ENCODE measurements around the gene RRM2. TPM values are rescaled to one million over a fixed set of nuclear protein-coding genes. Genes with fewer than 3 reads are reported as not detected.

The RRM2 gene
- total RNA-seq, 1 donor from 2014 or later, result 11.9 TPM

DNA sequence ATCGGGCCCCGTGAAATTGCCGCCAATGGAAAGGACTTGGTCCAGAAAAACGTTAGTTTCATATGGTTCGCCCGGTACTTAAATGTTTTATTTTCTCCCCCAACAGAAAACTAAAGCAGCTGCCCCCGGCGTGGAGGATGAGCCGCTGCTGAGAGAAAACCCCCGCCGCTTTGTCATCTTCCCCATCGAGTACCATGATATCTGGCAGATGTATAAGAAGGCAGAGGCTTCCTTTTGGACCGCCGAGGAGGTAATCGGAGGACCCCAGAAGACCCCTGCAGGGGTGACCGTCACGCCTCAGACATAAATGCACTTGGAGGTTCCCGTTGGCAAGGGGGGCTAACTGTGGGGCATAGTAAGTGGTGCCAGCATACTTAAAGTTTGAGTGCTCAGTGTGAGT, 742 bp downstream of the RRM2 start:
- no peak for TF ChIP-seq EZH2 (IDR thresholded peaks at IDR 0.05; ENCODE audit: insufficient read depth, low read length)
- TF ChIP-seq, protein P1, sequence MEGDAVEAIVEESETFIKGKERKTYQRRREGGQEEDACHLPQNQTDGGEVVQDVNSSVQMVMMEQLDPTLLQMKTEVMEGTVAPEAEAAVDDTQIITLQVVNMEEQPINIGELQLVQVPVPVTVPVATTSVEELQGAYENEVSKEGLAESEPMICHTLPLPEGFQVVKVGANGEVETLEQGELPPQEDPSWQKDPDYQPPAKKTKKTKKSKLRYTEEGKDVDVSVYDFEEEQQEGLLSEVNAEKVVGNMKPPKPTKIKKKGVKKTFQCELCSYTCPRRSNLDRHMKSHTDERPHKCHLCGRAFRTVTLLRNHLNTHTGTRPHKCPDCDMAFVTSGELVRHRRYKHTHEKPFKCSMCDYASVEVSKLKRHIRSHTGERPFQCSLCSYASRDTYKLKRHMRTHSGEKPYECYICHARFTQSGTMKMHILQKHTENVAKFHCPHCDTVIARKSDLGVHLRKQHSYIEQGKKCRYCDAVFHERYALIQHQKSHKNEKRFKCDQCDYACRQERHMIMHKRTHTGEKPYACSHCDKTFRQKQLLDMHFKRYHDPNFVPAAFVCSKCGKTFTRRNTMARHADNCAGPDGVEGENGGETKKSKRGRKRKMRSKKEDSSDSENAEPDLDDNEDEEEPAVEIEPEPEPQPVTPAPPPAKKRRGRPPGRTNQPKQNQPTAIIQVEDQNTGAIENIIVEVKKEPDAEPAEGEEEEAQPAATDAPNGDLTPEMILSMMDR (IDR thresholded peaks at IDR 0.05; ENCODE audit: insufficient read depth, low read depth, low read length), result no peak
- Mint-ChIP-seq H3K36me3 (ENCODE audit: low read depth, unreplicated experiment) (no peaks in the 10 kb centered on the region), H3K27me3 (ENCODE audit: low read depth, unreplicated experiment) (peaks cover 2% of the 10 kb centered on the region), H3K4me3 (ENCODE audit: unreplicated experiment) (peak overlapping the region; percentile 82), H3K9me3 (ENCODE audit: unreplicated experiment) (no peaks in the 10 kb centered on the region), H3K27ac (ENCODE audit: unreplicated experiment) (no peak overlapping the region), H3K4me1 (ENCODE audit: low read depth, unreplicated experiment) (peaks cover 18% of the 10 kb centered on the region)
- DNase-seq (ENCODE audit: low read depth) (no peak), FAIRE-seq (no peak)
- peak overlapping the region; percentile 55 for H3K27ac ChIP-seq (ENCODE audit: low read depth, low read length)
- H3K36me3 ChIP-seq (ENCODE audit: insufficient read depth, low read length), result peaks cover 10% of the 10 kb centered on the region
- H3K4me1 ChIP-seq (ENCODE audit: insufficient read depth, low read length), result peaks cover 33% of the 10 kb centered on the region
- H3K4me2 ChIP-seq (ENCODE audit: low read length), result peak overlapping the region; percentile 90
- H2AFZ ChIP-seq (ENCODE audit: low read depth, low read length), result peak overlapping the region; percentile 64
- H3K9ac ChIP-seq (ENCODE audit: low read length), result peak overlapping the region; percentile 88
- H3K27me3 ChIP-seq (ENCODE audit: insufficient read depth, low read length), result no peaks in the 10 kb centered on the region
- peaks cover 4% of the 10 kb centered on the region for H4K20me1 ChIP-seq (ENCODE audit: insufficient read depth, low read length)
- H3K4me3 ChIP-seq (ENCODE audit: insufficient read depth, low read depth, low read length), result peak overlapping the region; percentile 71
- no peaks in the 10 kb centered on the region for H3K9me3 ChIP-seq (ENCODE audit: insufficient read depth, low read depth, low read length)
- H3K79me2 ChIP-seq (ENCODE audit: insufficient read depth, low read length), result peaks cover 42% of the 10 kb centered on the region

GRCh38 chr2:10124538-10125045, 2.1 kb downstream of the RRM2 start:
- Histone ChIP-seq H3K9ac (ENCODE audit: low read length) (peak overlapping the region; percentile 88), H3K27me3 (ENCODE audit: insufficient read depth, low read length) (no peaks in the 10 kb centered on the region), H3K4me2 (ENCODE audit: low read length) (peak overlapping the region; percentile 90), H3K36me3 (ENCODE audit: insufficient read depth, low read length) (peaks cover 16% of the 10 kb centered on the region), H3K4me1 (ENCODE audit: insufficient read depth, low read length) (peaks cover 33% of the 10 kb centered on the region), H3K9me3 (ENCODE audit: insufficient read depth, low read depth, low read length) (no peaks in the 10 kb centered on the region), H3K4me3 (ENCODE audit: insufficient read depth, low read depth, low read length) (peak overlapping the region; percentile 71), H3K79me2 (ENCODE audit: insufficient read depth, low read length) (peaks cover 47% of the 10 kb centered on the region), H4K20me1 (ENCODE audit: insufficient read depth, low read length) (peaks cover 6% of the 10 kb centered on the region), H3K27ac (ENCODE audit: low read depth, low read length) (peak overlapping the region; percentile 32), H2AFZ (ENCODE audit: low read depth, low read length) (no peak overlapping the region)
- DNase-seq (ENCODE audit: low read depth) (peak; percentile 73), FAIRE-seq (no peak)
- peaks cover 2% of the 10 kb centered on the region for H3K27me3 Mint-ChIP-seq (ENCODE audit: low read depth, unreplicated experiment)
- H3K4me3 Mint-ChIP-seq (ENCODE audit: unreplicated experiment), result no peak overlapping the region
- H3K4me1 Mint-ChIP-seq (ENCODE audit: low read depth, unreplicated experiment), result peaks cover 17% of the 10 kb centered on the region
- TF ChIP-seq EZH2 (IDR thresholded peaks at IDR 0.05; ENCODE audit: insufficient read depth, low read length), result no peak
- TF ChIP-seq, protein P1 (IDR thresholded peaks at IDR 0.05; ENCODE audit: insufficient read depth, low read depth, low read length), result peak; percentile 72
- H3K36me3 Mint-ChIP-seq (ENCODE audit: low read depth, unreplicated experiment), result no peaks in the 10 kb centered on the region
- no peaks in the 10 kb centered on the region for H3K9me3 Mint-ChIP-seq (ENCODE audit: unreplicated experiment)
- H3K27ac Mint-ChIP-seq (ENCODE audit: unreplicated experiment), result peak overlapping the region; percentile 90

DNA sequence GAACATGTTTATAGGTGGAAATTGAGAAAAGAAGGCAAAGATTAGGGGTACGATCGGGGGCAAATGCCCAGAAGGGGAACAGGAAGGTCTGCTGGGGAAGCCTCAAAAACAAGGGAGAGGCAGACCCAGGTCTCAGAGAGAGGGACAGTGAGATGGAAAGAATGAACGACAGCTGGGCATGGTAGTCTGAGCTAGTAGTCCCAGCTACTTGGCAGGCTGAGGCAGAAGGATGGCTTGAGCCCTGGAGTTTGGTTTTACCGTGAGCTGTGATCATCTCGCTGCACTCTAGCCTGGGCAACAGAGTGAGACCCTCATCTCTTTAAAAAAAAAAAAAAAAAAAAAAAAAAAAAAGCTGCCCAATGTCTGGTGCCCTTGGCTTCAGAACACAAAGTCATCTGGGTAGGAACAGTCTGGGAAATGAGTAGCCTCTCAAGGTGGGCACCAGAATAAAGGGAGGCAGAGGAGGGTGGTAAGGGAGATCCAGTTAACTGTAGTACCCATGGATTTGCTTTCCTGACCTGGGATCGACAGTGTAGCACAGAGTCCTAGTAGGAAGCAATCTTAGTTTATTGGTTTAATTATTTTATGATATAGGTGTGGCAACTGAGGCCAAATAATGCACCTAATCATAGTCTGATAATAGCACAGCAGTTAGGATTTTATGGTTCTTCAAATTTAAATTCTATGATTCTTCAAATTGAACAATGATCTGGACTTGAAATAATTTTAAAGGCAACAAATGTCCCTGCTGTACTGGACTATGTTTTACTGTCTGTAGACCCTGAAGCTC, 3.5 kb downstream of the RRM2 start:
- H3K4me3 ChIP-seq (ENCODE audit: insufficient read depth, low read depth, low read length), result no peak overlapping the region
- Mint-ChIP-seq H3K27me3 (ENCODE audit: low read depth, unreplicated experiment) (peaks cover 2% of the 10 kb centered on the region), H3K4me1 (ENCODE audit: low read depth, unreplicated experiment) (peaks cover 17% of the 10 kb centered on the region), H3K36me3 (ENCODE audit: low read depth, unreplicated experiment) (no peaks in the 10 kb centered on the region), H3K27ac (ENCODE audit: unreplicated experiment) (no peak overlapping the region), H3K4me3 (ENCODE audit: unreplicated experiment) (no peak overlapping the region), H3K9me3 (ENCODE audit: unreplicated experiment) (no peaks in the 10 kb centered on the region)
- peaks cover 24% of the 10 kb centered on the region for H3K4me1 ChIP-seq (ENCODE audit: insufficient read depth, low read length)
- no peak for DNase-seq (ENCODE audit: low read depth)
- H3K9ac ChIP-seq (ENCODE audit: low read length), result no peak overlapping the region
- TF ChIP-seq, protein P1 (IDR thresholded peaks at IDR 0.05; ENCODE audit: insufficient read depth, low read depth, low read length), result no peak
- TF ChIP-seq EZH2 (IDR thresholded peaks at IDR 0.05; ENCODE audit: insufficient read depth, low read length), result no peak
- peak overlapping the region; percentile 90 for H3K4me2 ChIP-seq (ENCODE audit: low read length)
- H2AFZ ChIP-seq (ENCODE audit: low read depth, low read length), result no peak overlapping the region
- H3K36me3 ChIP-seq (ENCODE audit: insufficient read depth, low read length), result peaks cover 19% of the 10 kb centered on the region
- no peaks in the 10 kb centered on the region for H3K9me3 ChIP-seq (ENCODE audit: insufficient read depth, low read depth, low read length)
- H4K20me1 ChIP-seq (ENCODE audit: insufficient read depth, low read length), result peaks cover 6% of the 10 kb centered on the region
- H3K27ac ChIP-seq (ENCODE audit: low read depth, low read length), result no peak overlapping the region
- no peaks in the 10 kb centered on the region for H3K27me3 ChIP-seq (ENCODE audit: insufficient read depth, low read length)
- peaks cover 51% of the 10 kb centered on the region for H3K79me2 ChIP-seq (ENCODE audit: insufficient read depth, low read length)
- no peak for FAIRE-seq

Measured in astrocyte (in vitro differentiated cells and primary cell).